Gastroesophageal sphincter (tissue), 3 donors: ENCODE data around the gene CEACAM5.

Source experiments
- CTCF ChIP-seq, 4 experiments: fragments of 200-600 bp in 2 of 4; fragments of 450-650 bp in 2 of 4; sonication (generic) in 1 of 4; IDR thresholded peaks; one replicate each; pipeline ENCODE4 v1.5.1; 2017 to 2019; ENCODE audit warnings: antibody characterized with exemption in 4 of 4, mild to moderate bottlenecking in 2 of 4, moderate library complexity in 2 of 4
- EP300 ChIP-seq: sonication (generic); formaldehyde crosslinking; IDR thresholded peaks from one replicate; pipeline ENCODE4 v1.6.1; 2017; ENCODE audit warnings: antibody characterized with exemption, mild to moderate bottlenecking
- POLR2A ChIP-seq, 2 donors: fragments of 450-650 bp; IDR thresholded peaks; one replicate each; pipeline ENCODE4 v1.6.1; 2017; ENCODE audit warnings: antibody characterized with exemption in 2 of 2, mild to moderate bottlenecking in 2 of 2, moderate library complexity in 1 of 2
- POLR2AphosphoS5 ChIP-seq: sonication (generic); formaldehyde crosslinking; IDR thresholded peaks from one replicate; pipeline ENCODE4 v1.6.1; 2017; ENCODE audit warnings: antibody characterized with exemption

- no peak for TF ChIP-seq POLR2AphosphoS5
- no peak for TF ChIP-seq CTCF (IDR thresholded peaks at IDR 0.05)
- no peak for TF ChIP-seq EP300
- TF ChIP-seq POLR2A (IDR thresholded peaks at IDR 0.05) = no peak
These were observed 58.7 kb downstream of the CEACAM5 start for GRCh38 chr19:41767115-41767514.
